GM23338 (cell line): ENCODE results near the gene HDAC1. TPM values are rescaled to one million over a fixed set of nuclear protein-coding genes. Genes with fewer than 3 reads are reported as not detected.

Source experiments
- ATAC-seq: fragments of 200-7000 bp; cut with Tn5 transposase; 3 replicates; pipeline ENCODE4 v1.9.1; 2020
- DNase-seq: peaks from one replicate; pipeline ENCODE4 v3.0.0-alpha.2; 2015; ENCODE audit warnings: low spot score
- H2AFZ ChIP-seq: fragments of 200-600 bp; sonication (generic); 2 replicates; pipeline ENCODE4 v1.8.0; 2016; ENCODE audit warnings: antibody characterized with exemption, mild to moderate bottlenecking, moderate library complexity
- H3F3A ChIP-seq: fragments of 200-600 bp; sonication (generic); replicated peaks from 2 replicates; pipeline ENCODE4 v1.8.0; 2017; ENCODE audit warnings: antibody characterized with exemption, mixed run types, low read depth
- H3K27ac ChIP-seq: fragments of 200-600 bp; sonication (generic); 2 replicates; pipeline ENCODE4 v1.6.1; 2016; ENCODE audit warnings: low read depth
- H3K27me3 ChIP-seq: fragments of 200-600 bp; sonication (generic); 2 replicates; pipeline ENCODE4 v1.8.0; 2016; ENCODE audit warnings: mild to moderate bottlenecking, mixed run types, moderate library complexity; ENCODE audit not compliant: insufficient read depth
- H3K36me3 ChIP-seq: fragments of 200-600 bp; sonication (generic); 2 replicates; pipeline ENCODE4 v1.8.0; 2016; ENCODE audit warnings: mild to moderate bottlenecking; ENCODE audit not compliant: insufficient read depth
- H3K4me1 ChIP-seq: fragments of 200-600 bp; sonication (generic); 2 replicates; pipeline ENCODE4 v1.8.0; 2016; ENCODE audit warnings: mild to moderate bottlenecking, moderate library complexity; ENCODE audit not compliant: insufficient read depth
- H3K4me2 ChIP-seq: fragments of 200-600 bp; sonication (generic); 2 replicates; pipeline ENCODE4 v1.7.1; 2017; ENCODE audit warnings: mixed run types
- H3K4me3 ChIP-seq: fragments of 200-600 bp; sonication (generic); 2 replicates; pipeline ENCODE4 v1.6.1; 2016; ENCODE audit warnings: mixed run types
- H3K79me2 ChIP-seq: fragments of 200-600 bp; sonication (generic); replicated peaks from 2 replicates; pipeline ENCODE4 v1.8.0; 2017; ENCODE audit warnings: mild to moderate bottlenecking; ENCODE audit not compliant: insufficient read depth
- H3K9me2 ChIP-seq: fragments of 200-600 bp; sonication (generic); 2 replicates; pipeline ENCODE4 v1.8.0; 2017; ENCODE audit not compliant: insufficient read depth
- H4K20me1 ChIP-seq: fragments of 200-600 bp; sonication (generic); replicated peaks from 2 replicates; pipeline ENCODE4 v1.8.0; 2017; ENCODE audit warnings: mild to moderate bottlenecking; ENCODE audit not compliant: insufficient read depth
- H3K27ac Mint-ChIP-seq: 2 replicates; pipeline ENCODE4 v1.8.0; 2020; ENCODE audit warnings: inconsistent platforms, mild to moderate bottlenecking, moderate library complexity, mixed read lengths
- H3K27me3 Mint-ChIP-seq: 3 replicates; pipeline ENCODE4 v1.8.0; 2022; ENCODE audit warnings: low read depth, mild to moderate bottlenecking, moderate library complexity, mixed read lengths, inconsistent platforms; ENCODE audit not compliant: insufficient read depth, poor library complexity
- H3K36me3 Mint-ChIP-seq: 3 replicates; pipeline ENCODE4 v1.8.0; 2021; ENCODE audit warnings: low read depth, mild to moderate bottlenecking, inconsistent platforms, moderate library complexity, mixed read lengths
- H3K4me1 Mint-ChIP-seq: 3 replicates; pipeline ENCODE4 v1.8.0; 2020; ENCODE audit warnings: mild to moderate bottlenecking, inconsistent platforms, mixed read lengths
- H3K4me3 Mint-ChIP-seq: 3 replicates; pipeline ENCODE4 v1.8.0; 2021; ENCODE audit warnings: moderate library complexity, mild to moderate bottlenecking, inconsistent platforms, mixed read lengths
- H3K9me3 Mint-ChIP-seq: 3 replicates; pipeline ENCODE4 v1.8.0; 2020; ENCODE audit warnings: moderate library complexity, mild to moderate bottlenecking, inconsistent platforms, mixed read lengths
- CREB1 ChIP-seq: fragments of 250-450 bp; sonication (Bioruptor Pico); IDR thresholded peaks from 2 replicates; pipeline ENCODE4 v1.5.0; 2020; ENCODE audit warnings: low read depth, mild to moderate bottlenecking, moderate library complexity
- EZH2 ChIP-seq: fragments of 200-600 bp; sonication (generic); IDR thresholded peaks from one replicate; pipeline ENCODE4 v1.8.0; 2017; ENCODE audit warnings: antibody characterized with exemption, mild to moderate bottlenecking, low read depth; ENCODE audit not compliant: unreplicated experiment
- EZH2phosphoT487 ChIP-seq: fragments of 200-600 bp; sonication (generic); IDR thresholded peaks from one replicate; pipeline ENCODE4 v1.8.1; 2018; ENCODE audit warnings: antibody characterized with exemption; ENCODE audit not compliant: unreplicated experiment
- JUNB ChIP-seq: IDR thresholded peaks from one replicate; pipeline ENCODE4 v1.6.1; 2016; ENCODE audit warnings: antibody characterized with exemption; ENCODE audit not compliant: unreplicated experiment
- NANOG ChIP-seq: IDR thresholded peaks from 2 replicates; pipeline ENCODE4 v1.6.1; 2016; ENCODE audit warnings: antibody characterized with exemption, borderline replicate concordance
- POLR2AphosphoS5 ChIP-seq: IDR thresholded peaks from 2 replicates; pipeline ENCODE4 v1.6.1; 2016; ENCODE audit warnings: antibody characterized with exemption, low read depth
- STAT1 ChIP-seq: IDR thresholded peaks from one replicate; pipeline ENCODE4 v1.6.1; 2016; ENCODE audit warnings: antibody characterized with exemption; ENCODE audit not compliant: unreplicated experiment
- ZNF114 ChIP-seq: fragments of 250-450 bp; sonication (Bioruptor Pico); IDR thresholded peaks from 2 replicates; pipeline ENCODE4 v1.5.0; 2020; ENCODE audit warnings: mild to moderate bottlenecking, moderate library complexity
- ZNF331 ChIP-seq: fragments of 250-450 bp; sonication (Bioruptor Pico); IDR thresholded peaks from 2 replicates; pipeline ENCODE4 v1.5.0; 2020; ENCODE audit warnings: low read depth, mild to moderate bottlenecking, moderate library complexity
- polyA plus RNA-seq: library from polyadenylated mRNA; unstranded; fragments of >200 nt; fragmentation: Nextera tagmentation; extraction: Ambion mirVana; gene quantifications from 2 replicates; pipeline ENCODE4 v1.2.1, GENCODE V29; 2016
- total RNA-seq: library from RNA; depleted of rRNA; stranded (reverse); fragments of >200 nt; shearing (Covaris generic); gene quantifications from 2 replicates; pipeline ENCODE4 v1.2.3, GENCODE V29; 2014
- TF ChIP-seq, protein P1 (sequence below): IDR thresholded peaks from 2 replicates; pipeline ENCODE4 v1.6.1; 2016; ENCODE audit warnings: antibody characterized with exemption
- TF ChIP-seq, protein P2 (sequence below): IDR thresholded peaks from one replicate; pipeline ENCODE4 v1.6.1; 2018; ENCODE audit warnings: antibody characterized with exemption; ENCODE audit not compliant: unreplicated experiment
- TF ChIP-seq, protein P3 (sequence below): fragments of 250-450 bp; sonication (Bioruptor Pico); IDR thresholded peaks from 2 replicates; pipeline ENCODE4 v1.5.0; 2020; ENCODE audit warnings: mild to moderate bottlenecking, moderate library complexity
- TF ChIP-seq, protein P4 (sequence below), 2 experiments: fragments of 200-600 bp in 1 of 2; sonication (generic) in 1 of 2; conservative IDR thresholded peaks; 2 replicates each; pipeline versions ENCODE4 v1.5.1 to v1.6.1; 2016 to 2017; ENCODE audit warnings: antibody characterized with exemption in 2 of 2, low read depth in 2 of 2, mild to moderate bottlenecking in 2 of 2, moderate library complexity in 1 of 2

The HDAC1 gene
- total and polyA plus RNA-seq, 2 experiments from 2014 or later: 82.6 to 104 TPM

DNA sequence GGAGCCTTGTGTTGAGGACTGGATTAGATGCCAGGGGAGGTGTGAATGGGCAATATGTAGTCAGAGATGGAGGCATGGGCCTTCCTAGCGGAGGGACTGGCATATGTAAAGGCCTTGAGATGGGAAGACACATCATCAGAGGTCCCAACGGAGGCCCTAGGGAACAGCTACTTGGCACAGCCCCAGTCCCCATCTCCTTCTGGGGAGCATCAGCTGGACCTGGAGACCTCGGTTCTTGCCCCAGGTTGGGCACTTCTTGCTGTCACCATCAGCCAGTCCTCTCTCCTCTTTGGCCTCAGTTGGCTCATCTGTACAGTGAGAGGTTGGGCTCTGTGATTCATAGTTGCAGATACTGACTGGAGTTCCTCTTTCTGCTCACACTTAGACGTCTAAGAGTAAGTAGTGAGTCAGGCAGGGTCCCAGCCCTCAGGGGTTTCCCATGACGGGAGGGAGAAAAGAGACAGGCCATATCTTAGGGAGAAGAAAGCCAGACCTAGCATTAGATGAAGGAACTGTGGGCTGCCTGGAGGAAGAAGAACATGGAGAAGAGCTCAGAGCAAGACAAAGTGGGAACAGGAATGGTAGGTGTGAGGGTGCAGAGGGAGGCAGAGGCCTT is 47.6 kb downstream of the HDAC1 start:
- H3K36me3 Mint-ChIP-seq: peaks cover 6% of the 10 kb centered on the region
- no peak overlapping the region for H2AFZ ChIP-seq
- no peaks in the 10 kb centered on the region for H3K9me2 ChIP-seq
- peaks cover 2% of the 10 kb centered on the region; the same call in 2 of the 3 replicates for H3K9me3 Mint-ChIP-seq
- peaks cover 10% of the 10 kb centered on the region for H3K79me2 ChIP-seq
- H3K4me3 ChIP-seq: no peak overlapping the region
- H3K27me3 ChIP-seq: peaks cover 7% of the 10 kb centered on the region; the same call in 1 of the 2 replicates
- no peak overlapping the region for H3K27ac ChIP-seq
- H4K20me1 ChIP-seq: peaks cover 4% of the 10 kb centered on the region; the same call in 1 of the 2 replicates
- DNase-seq: no peak
- peaks cover 12% of the 10 kb centered on the region; the same call in 1 of the 2 replicates for H3K4me1 ChIP-seq
- ATAC-seq: no peak
- H3K27ac Mint-ChIP-seq: no peak overlapping the region; the same call in 1 of the 2 replicates
- H3K4me1 Mint-ChIP-seq: peaks cover 26% of the 10 kb centered on the region
- no peak for TF ChIP-seq EZH2phosphoT487
- TF ChIP-seq POLR2AphosphoS5: no peak
- no peak for TF ChIP-seq STAT1
- no peak for TF ChIP-seq EZH2
- no peak for TF ChIP-seq CREB1 (CRISPR knock-in tag)
- TF ChIP-seq ZNF114: no peak
- TF ChIP-seq, protein P1, sequence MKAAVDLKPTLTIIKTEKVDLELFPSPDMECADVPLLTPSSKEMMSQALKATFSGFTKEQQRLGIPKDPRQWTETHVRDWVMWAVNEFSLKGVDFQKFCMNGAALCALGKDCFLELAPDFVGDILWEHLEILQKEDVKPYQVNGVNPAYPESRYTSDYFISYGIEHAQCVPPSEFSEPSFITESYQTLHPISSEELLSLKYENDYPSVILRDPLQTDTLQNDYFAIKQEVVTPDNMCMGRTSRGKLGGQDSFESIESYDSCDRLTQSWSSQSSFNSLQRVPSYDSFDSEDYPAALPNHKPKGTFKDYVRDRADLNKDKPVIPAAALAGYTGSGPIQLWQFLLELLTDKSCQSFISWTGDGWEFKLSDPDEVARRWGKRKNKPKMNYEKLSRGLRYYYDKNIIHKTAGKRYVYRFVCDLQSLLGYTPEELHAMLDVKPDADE: no peak
- TF ChIP-seq, protein P2, sequence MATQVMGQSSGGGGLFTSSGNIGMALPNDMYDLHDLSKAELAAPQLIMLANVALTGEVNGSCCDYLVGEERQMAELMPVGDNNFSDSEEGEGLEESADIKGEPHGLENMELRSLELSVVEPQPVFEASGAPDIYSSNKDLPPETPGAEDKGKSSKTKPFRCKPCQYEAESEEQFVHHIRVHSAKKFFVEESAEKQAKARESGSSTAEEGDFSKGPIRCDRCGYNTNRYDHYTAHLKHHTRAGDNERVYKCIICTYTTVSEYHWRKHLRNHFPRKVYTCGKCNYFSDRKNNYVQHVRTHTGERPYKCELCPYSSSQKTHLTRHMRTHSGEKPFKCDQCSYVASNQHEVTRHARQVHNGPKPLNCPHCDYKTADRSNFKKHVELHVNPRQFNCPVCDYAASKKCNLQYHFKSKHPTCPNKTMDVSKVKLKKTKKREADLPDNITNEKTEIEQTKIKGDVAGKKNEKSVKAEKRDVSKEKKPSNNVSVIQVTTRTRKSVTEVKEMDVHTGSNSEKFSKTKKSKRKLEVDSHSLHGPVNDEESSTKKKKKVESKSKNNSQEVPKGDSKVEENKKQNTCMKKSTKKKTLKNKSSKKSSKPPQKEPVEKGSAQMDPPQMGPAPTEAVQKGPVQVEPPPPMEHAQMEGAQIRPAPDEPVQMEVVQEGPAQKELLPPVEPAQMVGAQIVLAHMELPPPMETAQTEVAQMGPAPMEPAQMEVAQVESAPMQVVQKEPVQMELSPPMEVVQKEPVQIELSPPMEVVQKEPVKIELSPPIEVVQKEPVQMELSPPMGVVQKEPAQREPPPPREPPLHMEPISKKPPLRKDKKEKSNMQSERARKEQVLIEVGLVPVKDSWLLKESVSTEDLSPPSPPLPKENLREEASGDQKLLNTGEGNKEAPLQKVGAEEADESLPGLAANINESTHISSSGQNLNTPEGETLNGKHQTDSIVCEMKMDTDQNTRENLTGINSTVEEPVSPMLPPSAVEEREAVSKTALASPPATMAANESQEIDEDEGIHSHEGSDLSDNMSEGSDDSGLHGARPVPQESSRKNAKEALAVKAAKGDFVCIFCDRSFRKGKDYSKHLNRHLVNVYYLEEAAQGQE: no peak
- TF ChIP-seq, protein P3, sequence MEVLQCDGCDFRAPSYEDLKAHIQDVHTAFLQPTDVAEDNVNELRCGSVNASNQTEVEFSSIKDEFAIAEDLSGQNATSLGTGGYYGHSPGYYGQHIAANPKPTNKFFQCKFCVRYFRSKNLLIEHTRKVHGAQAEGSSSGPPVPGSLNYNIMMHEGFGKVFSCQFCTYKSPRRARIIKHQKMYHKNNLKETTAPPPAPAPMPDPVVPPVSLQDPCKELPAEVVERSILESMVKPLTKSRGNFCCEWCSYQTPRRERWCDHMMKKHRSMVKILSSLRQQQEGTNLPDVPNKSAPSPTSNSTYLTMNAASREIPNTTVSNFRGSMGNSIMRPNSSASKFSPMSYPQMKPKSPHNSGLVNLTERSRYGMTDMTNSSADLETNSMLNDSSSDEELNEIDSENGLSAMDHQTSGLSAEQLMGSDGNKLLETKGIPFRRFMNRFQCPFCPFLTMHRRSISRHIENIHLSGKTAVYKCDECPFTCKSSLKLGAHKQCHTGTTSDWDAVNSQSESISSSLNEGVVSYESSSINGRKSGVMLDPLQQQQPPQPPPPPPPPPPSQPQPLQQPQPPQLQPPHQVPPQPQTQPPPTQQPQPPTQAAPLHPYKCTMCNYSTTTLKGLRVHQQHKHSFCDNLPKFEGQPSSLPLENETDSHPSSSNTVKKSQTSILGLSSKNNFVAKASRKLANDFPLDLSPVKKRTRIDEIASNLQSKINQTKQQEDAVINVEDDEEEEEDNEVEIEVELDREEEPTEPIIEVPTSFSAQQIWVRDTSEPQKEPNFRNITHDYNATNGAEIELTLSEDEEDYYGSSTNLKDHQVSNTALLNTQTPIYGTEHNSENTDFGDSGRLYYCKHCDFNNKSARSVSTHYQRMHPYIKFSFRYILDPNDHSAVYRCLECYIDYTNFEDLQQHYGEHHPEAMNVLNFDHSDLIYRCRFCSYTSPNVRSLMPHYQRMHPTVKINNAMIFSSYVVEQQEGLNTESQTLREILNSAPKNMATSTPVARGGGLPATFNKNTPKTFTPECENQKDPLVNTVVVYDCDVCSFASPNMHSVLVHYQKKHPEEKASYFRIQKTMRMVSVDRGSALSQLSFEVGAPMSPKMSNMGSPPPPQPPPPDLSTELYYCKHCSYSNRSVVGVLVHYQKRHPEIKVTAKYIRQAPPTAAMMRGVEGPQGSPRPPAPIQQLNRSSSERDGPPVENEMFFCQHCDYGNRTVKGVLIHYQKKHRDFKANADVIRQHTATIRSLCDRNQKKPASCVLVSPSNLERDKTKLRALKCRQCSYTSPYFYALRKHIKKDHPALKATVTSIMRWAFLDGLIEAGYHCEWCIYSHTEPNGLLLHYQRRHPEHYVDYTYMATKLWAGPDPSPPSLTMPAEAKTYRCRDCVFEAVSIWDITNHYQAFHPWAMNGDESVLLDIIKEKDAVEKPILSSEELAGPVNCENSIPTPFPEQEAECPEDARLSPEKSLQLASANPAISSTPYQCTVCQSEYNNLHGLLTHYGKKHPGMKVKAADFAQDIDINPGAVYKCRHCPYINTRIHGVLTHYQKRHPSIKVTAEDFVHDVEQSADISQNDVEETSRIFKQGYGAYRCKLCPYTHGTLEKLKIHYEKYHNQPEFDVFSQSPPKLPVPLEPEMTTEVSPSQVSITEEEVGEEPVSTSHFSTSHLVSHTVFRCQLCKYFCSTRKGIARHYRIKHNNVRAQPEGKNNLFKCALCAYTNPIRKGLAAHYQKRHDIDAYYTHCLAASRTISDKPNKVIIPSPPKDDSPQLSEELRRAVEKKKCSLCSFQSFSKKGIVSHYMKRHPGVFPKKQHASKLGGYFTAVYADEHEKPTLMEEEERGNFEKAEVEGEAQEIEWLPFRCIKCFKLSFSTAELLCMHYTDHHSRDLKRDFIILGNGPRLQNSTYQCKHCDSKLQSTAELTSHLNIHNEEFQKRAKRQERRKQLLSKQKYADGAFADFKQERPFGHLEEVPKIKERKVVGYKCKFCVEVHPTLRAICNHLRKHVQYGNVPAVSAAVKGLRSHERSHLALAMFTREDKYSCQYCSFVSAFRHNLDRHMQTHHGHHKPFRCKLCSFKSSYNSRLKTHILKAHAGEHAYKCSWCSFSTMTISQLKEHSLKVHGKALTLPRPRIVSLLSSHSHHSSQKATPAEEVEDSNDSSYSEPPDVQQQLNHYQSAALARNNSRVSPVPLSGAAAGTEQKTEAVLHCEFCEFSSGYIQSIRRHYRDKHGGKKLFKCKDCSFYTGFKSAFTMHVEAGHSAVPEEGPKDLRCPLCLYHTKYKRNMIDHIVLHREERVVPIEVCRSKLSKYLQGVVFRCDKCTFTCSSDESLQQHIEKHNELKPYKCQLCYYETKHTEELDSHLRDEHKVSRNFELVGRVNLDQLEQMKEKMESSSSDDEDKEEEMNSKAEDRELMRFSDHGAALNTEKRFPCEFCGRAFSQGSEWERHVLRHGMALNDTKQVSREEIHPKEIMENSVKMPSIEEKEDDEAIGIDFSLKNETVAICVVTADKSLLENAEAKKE (CRISPR knock-in tag): no peak
- no peak for TF ChIP-seq ZNF331 (CRISPR knock-in tag)
- TF ChIP-seq NANOG: no peak
- TF ChIP-seq JUNB: no peak
- TF ChIP-seq, protein P4, sequence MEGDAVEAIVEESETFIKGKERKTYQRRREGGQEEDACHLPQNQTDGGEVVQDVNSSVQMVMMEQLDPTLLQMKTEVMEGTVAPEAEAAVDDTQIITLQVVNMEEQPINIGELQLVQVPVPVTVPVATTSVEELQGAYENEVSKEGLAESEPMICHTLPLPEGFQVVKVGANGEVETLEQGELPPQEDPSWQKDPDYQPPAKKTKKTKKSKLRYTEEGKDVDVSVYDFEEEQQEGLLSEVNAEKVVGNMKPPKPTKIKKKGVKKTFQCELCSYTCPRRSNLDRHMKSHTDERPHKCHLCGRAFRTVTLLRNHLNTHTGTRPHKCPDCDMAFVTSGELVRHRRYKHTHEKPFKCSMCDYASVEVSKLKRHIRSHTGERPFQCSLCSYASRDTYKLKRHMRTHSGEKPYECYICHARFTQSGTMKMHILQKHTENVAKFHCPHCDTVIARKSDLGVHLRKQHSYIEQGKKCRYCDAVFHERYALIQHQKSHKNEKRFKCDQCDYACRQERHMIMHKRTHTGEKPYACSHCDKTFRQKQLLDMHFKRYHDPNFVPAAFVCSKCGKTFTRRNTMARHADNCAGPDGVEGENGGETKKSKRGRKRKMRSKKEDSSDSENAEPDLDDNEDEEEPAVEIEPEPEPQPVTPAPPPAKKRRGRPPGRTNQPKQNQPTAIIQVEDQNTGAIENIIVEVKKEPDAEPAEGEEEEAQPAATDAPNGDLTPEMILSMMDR (conservative IDR thresholded peaks at IDR 0.05; ENCODE audit: low read depth in 2 of 2): no peak
- no peak overlapping the region; the same call in 2 of the 3 replicates for H3K4me3 Mint-ChIP-seq
- no peaks in the 10 kb centered on the region for H3K36me3 ChIP-seq
- peaks cover 23% of the 10 kb centered on the region for H3K27me3 Mint-ChIP-seq
- H3F3A ChIP-seq: peaks cover 6% of the 10 kb centered on the region
- H3K4me2 ChIP-seq: no peak overlapping the region
